GM21717 (cell line): ENCODE results near the gene DIPK1C.

Experiments used
- ATAC-seq: cut with Tn5 transposase; IDR thresholded peaks from one replicate; pipeline ENCODE4 v1.9.1; 2021; ENCODE audit warnings: mild to moderate bottlenecking, moderate library complexity; ENCODE audit not compliant: unreplicated experiment

Gene DIPK1C

DNA sequence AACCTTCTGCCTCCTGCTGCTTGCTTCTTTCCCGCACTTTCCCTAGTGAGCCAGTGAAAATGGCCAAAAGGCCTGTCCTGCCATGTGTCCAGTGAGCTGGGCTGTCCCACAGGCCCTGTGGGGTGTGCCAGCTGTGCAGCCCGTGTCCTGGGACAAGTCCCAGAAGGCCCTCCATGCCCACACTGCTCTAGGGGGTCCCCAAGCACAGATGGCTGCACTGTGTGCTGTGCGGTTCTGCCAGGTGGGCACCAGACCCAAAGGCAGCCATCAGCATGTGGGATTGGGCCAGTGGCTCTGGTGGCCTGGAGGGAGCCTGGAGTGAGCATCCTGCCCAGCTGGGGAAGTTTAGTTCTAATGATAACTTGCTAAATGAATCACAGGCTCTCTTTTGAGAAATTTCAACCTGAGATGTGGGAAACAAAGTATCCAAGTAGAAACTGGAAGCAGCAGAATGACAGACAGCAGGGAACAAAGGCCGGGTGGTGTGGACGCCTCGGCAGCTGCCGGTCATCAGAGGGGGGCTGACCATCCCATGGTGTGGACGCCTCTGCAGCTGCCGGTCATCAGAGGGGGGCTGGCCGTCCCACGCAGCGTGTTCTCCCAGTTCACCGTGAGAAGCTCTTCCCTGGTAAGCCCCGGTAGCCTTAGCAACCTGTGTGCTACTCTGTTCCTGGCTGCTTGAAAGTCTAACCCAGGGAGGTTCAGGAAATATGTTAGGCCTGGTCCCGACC lies 29.2 kb upstream of the DIPK1C start:
- ATAC-seq = no peak

DNA sequence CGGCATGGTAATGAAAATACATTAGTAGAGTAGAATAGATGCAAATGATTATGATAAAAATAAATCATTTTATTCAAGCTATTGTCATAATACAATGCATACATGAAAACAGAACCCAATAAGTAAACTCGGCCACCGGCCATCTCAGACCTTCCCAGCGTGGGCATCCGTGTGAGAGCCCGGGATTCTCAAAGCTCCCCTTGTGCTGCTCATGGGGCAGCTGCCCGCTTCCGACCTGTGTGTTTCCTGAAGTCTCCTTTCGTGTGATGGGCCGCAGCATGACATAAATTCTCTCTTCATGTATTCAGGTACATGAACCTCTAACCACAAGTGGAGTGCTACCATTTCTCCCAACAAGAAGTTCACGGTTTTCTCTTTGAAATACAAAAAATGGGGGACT lies 25.6 kb upstream of the DIPK1C start:
- no peak for ATAC-seq

DNA sequence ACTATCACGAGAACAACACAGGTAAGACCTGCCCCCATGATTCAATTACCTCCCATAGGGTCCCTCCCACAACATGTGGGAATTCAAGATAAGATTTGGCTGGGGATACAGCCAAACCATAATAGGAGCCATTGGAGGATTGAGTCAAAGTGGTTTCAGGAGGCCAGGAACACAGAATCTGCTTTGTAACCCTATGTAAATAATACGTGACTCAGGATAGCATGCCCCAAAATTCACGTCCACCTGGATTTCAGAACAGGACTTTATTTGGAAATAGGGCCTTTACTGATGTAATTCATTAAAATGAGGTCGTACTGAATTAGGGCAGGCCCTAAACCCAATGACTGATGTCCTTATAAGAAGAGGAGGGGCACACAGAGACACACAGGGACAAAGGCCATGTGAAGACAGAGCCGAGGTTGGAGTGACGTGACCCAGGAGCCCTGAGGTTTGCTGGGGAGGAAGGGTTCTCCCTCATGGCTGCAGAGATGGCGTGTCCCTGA lies 23.1 kb upstream of the DIPK1C start:
- no peak for ATAC-seq

DNA sequence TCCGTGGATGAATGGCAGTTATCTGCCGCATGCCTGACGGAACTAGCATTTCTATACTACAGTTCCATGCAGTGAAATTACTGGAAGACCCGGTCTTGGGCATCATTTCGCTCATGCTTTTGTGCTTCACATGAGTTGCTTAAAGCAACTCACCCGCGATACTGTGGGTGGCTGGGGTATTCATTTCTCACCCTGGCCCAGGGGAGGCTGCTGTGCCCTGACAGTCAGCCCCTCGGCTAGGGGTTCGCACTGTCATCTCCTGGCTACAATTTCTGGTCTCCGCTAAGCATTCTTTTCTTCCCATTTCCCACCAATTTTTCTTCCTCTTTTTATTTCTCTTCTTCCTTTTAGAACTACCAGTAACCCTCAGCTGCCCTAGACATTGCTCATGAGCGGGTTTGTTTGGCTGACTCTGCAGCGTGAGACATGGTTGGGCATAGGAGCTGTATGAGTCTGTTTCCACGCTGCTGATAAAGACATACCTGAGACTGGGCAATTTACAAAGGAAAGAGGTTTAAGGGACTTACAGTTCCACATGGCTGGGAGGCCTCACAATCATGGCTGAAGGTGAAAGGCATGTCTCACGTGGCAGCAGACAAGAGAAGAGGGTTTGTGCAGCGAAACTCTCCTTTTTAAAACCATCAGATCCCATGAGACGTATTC lies 22.5 kb upstream of the DIPK1C start:
- no peak for ATAC-seq

DNA sequence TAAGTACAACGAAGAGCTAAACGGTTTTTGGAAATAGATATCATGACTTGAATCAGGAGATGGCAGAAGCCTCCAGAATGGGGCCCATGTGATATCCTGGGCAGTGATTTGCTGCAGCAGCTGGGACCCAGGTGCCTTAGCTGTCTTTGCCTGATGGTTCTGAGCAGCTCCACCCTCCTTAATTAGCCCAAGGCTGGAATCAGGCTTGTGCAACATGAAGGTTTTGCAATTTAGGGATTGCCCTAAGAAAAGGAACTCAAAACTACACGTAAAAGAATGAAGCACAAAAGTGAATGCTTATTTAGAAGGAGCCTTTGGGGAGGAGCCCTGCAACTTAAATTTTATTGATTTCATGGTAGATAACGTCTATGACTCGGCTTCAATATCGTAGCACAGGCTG lies 21.8 kb upstream of the DIPK1C start:
- no peak for ATAC-seq

DNA sequence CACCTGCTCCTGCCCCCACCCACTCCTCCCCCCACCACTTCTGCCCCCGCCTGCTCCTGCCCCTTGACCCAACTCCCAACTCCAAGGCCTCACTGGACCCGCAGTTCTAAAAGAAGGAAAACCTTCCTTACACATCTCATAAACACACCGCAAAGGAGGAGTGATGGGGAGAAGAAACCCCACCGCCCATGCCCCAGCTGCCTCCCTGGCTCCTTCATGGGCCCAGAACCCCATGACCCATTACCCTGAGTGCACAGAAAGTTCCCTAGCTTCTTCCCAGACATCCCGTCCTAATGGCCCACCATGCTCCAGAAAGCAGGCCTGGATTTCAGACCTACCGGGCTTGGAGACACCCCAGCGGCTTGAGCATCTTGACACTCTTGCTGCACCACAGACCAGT lies 21.2 kb upstream of the DIPK1C start:
- ATAC-seq = no peak

DNA sequence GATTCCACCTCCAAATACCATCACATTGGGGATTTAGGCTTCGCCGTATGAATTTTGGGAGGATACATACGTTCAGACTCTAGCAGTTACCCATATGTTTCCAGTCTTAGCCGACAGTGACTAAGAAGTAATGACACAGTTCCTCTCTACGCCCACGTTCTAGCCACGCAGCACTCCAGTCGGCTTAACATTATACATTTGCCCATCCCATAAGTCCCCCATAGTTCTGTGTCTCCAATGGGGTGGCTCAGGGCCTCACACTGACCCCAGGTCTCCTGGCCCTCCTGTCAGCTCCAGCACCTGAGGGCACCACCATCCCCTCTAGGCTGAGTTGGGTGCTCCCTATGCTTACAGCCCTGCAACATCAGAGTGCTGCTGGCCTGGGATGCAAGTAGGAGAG lies 20.7 kb upstream of the DIPK1C start:
- no peak for ATAC-seq

DNA sequence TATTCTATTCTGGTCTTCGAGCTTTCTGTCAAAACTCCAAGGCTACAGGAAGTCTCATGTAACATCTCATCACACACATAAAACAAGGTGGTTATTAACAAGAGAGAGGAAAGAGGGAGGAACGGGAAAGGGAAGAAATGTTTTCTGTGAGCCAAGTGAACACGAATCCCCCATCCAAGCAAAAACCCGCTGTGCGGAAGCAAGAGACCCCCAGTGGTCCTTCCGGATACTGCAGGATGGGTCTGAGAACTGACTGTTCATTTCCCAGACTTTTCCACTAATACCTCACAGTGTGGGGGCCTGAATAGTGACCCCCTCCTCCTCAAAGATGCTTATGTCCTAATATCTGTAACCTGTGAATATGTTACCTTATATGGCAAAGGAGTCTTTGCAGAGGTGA lies 19.0 kb upstream of the DIPK1C start:
- ATAC-seq = no peak

DNA sequence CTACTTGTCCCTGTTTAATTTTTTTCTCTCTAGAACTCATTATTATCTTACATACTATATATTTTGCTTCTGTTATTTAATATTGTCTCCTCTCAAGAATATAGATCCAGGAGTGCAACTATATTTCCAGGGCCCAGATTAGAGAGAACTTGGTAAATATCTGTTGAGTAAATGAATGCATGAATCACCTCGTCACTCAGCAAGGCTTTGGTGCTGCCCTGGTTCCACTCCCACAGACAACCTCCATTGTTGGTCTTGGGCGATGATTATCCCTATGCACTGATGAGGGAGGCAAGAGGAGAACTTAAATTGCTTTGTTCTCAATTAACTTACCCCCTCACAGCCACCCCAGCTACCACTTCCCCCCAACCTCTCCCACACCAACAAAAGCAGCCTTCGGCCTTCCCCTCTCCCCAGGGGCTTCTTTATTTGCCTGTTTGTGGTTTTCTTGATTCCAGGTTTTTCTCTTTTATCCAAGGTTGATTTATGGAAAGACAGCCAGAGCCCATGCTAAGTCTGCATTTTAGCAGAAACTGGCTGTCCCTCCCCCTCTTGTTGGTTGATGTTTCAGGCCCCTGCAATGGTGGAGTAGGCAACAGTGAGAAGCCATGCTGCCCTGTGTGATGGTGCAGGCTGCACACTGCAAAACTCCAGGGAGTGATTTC lies 17.0 kb upstream of the DIPK1C start:
- ATAC-seq = no peak

DNA sequence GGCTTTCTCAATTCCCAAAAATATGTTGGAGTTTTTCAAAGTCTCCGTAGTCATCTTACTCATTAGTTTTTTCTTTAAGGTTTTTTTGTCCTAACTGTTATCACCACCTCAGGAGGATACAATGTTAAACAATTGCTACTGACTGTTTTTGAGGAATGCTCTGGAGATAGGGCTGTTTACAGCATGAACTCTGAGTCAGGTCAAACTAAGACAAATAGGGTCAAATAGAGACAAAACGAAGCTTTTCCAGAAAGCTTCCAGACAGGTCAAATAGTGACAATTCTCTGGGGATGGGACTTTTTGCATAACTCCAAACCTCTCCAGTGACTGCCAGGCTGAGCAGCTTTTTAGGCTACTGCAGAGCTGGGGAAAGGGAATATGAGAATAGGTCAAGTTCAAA lies 15.2 kb upstream of the DIPK1C start:
- no peak for ATAC-seq

DNA sequence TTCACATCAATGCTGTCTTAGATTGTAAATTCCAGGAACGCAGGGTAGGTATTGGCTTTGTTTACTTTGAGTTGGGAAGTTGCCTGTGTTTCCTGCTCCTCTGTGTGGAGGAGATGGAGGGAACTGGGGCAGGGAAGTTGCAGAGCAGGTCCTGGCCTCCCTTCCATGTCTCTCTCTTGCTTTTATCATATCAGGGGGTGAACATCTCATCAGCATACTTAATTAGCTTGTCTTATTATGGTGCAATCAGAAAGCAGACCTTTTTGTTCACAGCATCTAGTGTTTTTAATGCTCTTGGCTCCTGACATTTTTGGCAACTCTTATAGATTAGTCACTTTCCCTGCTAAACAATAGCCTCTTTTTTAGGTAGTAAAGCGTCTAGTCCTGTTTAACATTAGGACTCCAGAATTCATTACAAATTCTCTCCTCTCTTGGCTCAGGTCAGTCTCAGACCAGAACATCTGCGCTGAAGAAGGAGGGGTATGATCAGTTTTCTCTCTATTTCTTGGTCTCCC lies 11.5 kb upstream of the DIPK1C start:
- no peak for ATAC-seq

DNA sequence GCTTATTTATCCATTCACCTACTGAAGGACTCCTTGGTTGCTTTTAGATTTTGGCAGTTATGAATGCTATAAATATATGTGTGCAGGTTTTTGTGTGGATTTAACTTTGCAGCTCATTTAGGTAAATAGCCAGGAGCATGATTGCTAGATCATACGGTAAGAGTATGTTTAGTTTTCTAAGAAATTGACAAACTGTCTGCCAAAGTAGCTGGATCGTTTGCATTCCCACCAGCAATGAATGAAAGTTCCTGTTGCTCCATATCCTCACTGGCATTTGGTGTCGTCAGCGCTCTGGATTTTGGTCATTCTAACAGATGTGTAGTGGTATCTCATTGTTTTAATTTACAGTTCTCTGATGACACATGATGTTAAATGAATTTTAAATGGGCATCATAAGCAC lies 8.7 kb upstream of the DIPK1C start:
- no peak for ATAC-seq

DNA sequence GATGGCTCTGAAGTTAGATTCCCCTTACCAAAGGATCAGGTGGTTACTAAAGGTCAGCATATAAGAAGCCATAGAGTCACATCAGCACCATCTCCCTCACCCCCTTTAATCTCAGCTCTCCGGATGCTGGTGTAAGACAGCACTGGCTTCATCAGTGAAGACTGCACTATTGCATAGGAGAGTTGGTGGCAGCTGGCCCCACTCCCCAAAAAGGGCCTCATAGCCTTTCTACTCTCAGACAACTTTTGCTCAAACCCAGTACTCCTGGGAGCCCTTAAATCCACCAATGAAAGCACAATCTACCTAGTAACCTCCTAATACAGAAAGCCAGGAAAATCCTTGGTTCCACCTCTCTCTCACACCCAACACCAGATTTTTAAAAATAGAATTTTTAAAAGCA lies 6.9 kb upstream of the DIPK1C start:
- no peak for ATAC-seq

DNA sequence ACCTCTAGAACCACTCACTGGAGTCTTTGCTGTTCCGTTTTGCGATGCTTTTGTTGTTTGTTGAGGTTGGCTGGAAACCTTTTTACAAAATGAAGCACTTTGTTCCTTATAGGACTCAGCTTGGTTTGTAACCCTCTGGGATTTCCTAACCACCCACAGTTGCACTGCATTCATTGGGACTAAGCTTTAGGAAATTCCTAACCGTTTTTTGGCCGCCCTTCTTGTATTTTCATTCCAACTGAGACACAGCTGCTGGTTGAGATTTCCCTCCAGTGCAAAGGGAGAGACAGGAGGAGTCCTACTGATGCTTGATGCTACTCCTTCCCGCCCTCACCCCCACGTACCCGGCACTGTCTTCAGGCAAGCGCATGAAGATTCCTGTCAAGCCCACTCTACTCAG lies 6.1 kb upstream of the DIPK1C start:
- ATAC-seq = no peak

DNA sequence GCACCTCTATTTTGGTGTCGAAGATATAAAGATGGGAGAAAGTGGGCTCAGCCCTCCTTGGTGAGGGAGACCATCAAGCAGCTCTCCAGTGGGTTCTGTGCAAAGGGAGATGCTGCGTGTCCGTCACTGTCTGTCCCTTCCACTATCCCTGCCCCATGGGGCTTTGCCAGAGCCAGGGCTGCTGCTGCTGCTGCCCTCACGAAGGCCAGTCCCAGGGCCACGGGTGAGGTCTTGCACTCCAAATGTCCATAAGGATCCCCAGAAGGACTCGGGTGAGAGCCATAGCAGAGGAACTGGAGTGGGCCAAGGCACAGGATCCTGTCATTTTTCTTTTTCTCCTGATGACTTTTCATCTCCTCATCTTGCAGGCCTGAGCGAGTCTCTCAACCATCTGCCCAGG lies 3.7 kb upstream of the DIPK1C start:
- no peak for ATAC-seq

DNA sequence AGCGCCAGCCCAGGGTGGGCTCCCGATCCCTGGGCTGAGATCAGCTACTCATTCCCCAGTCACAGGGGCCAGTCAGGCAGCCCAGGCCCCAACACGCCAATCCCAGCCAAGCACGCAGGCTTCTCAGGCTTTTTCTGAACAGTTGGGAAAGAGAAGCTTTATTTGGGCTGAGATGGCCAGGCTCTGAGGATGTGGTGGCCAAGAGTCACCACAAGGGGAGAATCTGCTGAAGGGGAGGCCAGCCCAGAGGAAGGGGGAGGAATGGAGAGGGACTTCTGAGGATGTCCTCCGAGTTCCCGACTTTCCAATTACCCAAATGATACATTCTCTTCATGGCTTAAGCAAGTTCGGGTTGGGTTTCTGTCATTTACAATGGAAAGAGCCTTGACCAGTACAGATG lies 2.8 kb upstream of the DIPK1C start:
- no peak for ATAC-seq

DNA sequence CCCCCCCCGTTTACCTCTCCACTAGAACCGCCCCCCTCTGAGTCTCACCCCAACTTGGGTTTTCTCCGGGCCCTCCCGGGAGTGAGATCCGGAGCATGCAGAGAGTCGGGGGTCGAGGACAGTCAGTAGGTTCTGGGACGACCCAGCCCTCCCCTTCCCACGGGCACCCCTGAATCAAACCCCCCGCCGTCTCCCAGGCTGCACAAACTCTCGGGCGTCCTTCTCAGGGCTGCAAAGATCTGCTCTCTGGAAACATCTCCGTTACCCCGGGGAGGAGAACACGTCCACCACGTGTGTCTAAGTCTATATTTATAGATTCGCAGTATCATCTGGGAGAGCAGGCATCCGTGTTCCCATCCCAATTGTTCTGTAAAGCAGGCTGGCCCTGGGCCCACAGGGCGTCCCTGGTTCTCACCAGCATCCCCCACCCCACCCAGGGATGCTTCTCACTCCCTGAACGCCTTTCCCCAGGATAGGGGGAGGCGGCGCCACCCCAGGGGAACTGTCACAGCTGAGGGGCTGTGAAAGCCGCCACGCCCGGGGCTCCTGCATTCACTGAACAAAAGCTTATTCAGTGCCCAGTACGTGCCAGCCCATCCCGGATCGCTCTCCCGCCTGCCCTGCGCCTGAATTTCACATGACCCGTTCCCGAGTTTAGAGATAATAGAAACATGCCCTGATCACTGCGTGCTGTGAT lies 765 bp upstream of the DIPK1C start:
- ATAC-seq = no peak

DNA sequence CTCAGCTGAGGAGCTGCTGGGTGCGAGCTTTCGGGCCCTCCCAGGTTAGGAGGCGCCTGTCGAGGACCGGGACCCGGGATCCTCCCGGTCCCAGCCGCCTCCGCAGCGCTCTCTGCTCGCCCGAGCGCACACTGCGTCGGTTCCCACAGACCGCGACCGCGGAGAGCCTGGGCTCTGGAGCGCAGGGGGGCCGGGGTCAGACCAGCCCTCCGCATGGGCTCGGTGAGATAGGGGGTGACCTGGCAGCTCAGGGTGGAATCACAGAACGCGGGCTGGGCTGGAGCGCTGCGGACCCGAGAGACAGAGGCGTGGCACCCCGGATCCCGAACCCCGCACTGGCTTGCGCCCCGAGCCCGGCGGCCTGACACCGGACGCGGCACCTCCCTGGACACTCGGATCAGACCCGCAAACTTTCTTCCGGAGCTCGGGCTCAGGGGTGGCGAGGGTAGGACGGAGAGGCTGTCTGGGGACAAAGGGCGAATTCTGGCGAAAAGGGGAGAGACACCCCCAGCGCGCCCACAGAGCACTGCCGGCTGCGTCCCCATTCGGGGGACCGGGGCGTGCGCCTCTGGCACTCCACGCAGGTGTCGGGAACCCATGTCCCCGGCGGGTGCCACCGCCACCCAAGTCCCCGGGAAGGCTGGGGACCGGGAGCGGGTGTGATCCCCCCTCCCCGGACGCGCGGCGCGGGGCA lies 612 bp downstream of the DIPK1C start:
- no peak for ATAC-seq

DNA sequence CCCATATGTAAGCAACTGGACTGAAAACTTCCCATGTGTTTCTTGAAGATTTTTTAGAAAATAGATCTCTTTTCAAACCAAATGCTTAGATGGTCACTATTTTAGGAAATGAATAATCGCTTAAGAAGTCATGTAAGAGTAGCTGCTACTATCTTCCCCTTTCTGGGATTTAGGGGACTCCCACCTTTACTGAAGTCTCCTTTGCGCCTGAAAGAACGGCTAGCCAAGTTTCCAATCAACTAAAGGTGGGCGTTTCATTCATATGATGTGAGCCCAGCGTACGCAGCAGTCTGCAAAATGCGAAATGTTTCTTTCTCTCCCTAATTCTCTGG lies 1.1 kb downstream of the DIPK1C start:
- ATAC-seq = no peak

DNA sequence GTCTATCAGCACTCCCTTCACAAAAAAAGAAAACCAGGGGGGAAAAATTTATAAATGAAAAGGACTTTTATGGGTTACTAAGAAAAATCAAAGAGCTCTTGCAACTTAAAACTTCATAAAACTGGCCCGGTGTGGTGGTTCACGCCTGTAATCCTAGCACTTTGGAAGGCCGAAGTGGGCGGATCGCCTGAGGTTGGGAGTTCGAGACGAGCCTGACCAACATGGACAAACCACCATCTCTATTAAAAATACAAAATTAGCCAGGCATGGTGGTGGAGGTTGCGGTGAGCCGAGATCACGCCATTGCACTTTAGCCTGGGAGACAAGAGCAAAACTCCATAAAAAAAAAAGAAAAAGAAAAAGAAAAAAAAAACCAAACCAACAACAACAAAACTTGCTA lies 1.7 kb downstream of the DIPK1C start:
- no peak for ATAC-seq

DNA sequence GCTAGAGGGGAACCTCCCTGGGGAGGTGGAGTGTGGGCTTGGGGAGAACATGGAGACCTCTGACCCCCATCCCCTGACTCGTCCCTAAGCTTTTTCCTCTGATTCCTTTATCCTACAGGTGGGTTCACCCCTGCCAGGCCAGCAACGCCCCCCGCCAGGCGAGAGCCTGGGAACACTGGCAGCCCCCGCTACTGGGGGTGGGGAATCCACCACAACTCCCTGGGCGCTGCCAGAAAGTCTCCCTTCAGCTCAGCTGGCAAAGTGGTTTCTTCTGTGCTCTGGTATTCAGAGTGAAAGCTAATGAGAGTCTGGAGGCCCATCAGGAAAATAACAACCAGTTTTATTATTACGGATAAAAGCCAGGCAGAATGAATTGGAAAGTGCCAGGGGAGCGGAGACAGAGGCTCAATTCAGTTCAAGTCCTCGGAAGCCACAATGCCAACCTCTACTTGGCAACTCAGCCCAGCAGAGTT lies 2.8 kb downstream of the DIPK1C start:
- no peak for ATAC-seq
